MM.1S (cell line): ENCODE data around the gene EOMES.

Experiments
- DNase-seq: peaks from one replicate; pipeline ENCODE4 v3.0.0-alpha.2; 2015
- H2AFZ ChIP-seq: fragments of 300-600 bp; sonication (generic); 2 replicates; pipeline ENCODE4 v1.6.0; 2016; ENCODE audit warnings: antibody characterized with exemption, low read length
- H3F3A ChIP-seq: fragments of 300-600 bp; sonication (generic); 2 replicates; pipeline ENCODE4 v1.6.1; 2016; ENCODE audit warnings: mild to moderate bottlenecking, antibody characterized with exemption, low read length, moderate library complexity, mixed read lengths; ENCODE audit not compliant: insufficient read depth
- H3K27ac ChIP-seq: fragments of 300-600 bp; sonication (generic); 2 replicates; pipeline ENCODE4 v1.5.1; 2016; ENCODE audit warnings: mild to moderate bottlenecking, low read length
- H3K27me3 ChIP-seq: fragments of 300-600 bp; sonication (generic); replicated peaks from 2 replicates; pipeline ENCODE4 v1.6.0; 2016; ENCODE audit warnings: low read length; ENCODE audit not compliant: insufficient read depth
- H3K36me3 ChIP-seq: fragments of 300-600 bp; sonication (generic); replicated peaks from 2 replicates; pipeline ENCODE4 v1.6.1; 2016; ENCODE audit warnings: mild to moderate bottlenecking, low read length, mixed read lengths; ENCODE audit not compliant: insufficient read depth
- H3K4me1 ChIP-seq: fragments of 300-600 bp; sonication (generic); 2 replicates; pipeline ENCODE4 v1.6.1; 2016; ENCODE audit warnings: low read length, mixed read lengths
- H3K4me2 ChIP-seq: fragments of 300-600 bp; sonication (generic); 2 replicates; pipeline ENCODE4 v1.6.0; 2016; ENCODE audit warnings: low read depth, low read length
- H3K4me3 ChIP-seq: fragments of 300-600 bp; sonication (generic); 2 replicates; pipeline ENCODE4 v1.5.1; 2016; ENCODE audit warnings: low read length, mixed read lengths
- H3K79me2 ChIP-seq: fragments of 300-600 bp; sonication (generic); 2 replicates; pipeline ENCODE4 v1.6.1; 2016; ENCODE audit warnings: mixed run types, low read length, mixed read lengths
- H3K9ac ChIP-seq: fragments of 300-600 bp; sonication (generic); 2 replicates; pipeline ENCODE4 v1.6.1; 2016; ENCODE audit warnings: low read length, mixed read lengths
- H3K9me2 ChIP-seq: fragments of 300-600 bp; sonication (generic); replicated peaks from 2 replicates; pipeline ENCODE4 v1.6.1; 2016; ENCODE audit warnings: mild to moderate bottlenecking, low read length, mixed read lengths; ENCODE audit not compliant: insufficient read depth
- H3K9me3 ChIP-seq: fragments of 300-600 bp; sonication (generic); replicated peaks from 2 replicates; pipeline ENCODE4 v1.6.1; 2016; ENCODE audit warnings: mild to moderate bottlenecking, low read length, mixed read lengths; ENCODE audit not compliant: insufficient read depth
- H4K20me1 ChIP-seq: fragments of 300-600 bp; sonication (generic); 2 replicates; pipeline ENCODE4 v1.6.1; 2016; ENCODE audit warnings: mild to moderate bottlenecking, low read length, moderate library complexity, mixed read lengths; ENCODE audit not compliant: insufficient read depth
- CTCF ChIP-seq: fragments of 300-600 bp; sonication (generic); IDR thresholded peaks from 2 replicates; pipeline ENCODE4 v1.5.1; 2016; ENCODE audit warnings: antibody characterized with exemption, low read length, mixed read lengths
- EZH2 ChIP-seq: fragments of 300-600 bp; sonication (generic); optimal IDR thresholded peaks from 2 replicates; pipeline ENCODE3; 2017; ENCODE audit warnings: low read depth, mild to moderate bottlenecking, antibody characterized with exemption, low read length, mixed read lengths
- EZH2phosphoT487 ChIP-seq: fragments of 300-600 bp; sonication (generic); IDR thresholded peaks from 2 replicates; pipeline ENCODE4 v1.6.1; 2018; ENCODE audit warnings: antibody characterized with exemption, low read length

Gene EOMES

GRCh38 chr3:27713078-27713423 is 9.1 kb downstream of the EOMES start:
- H3K9me3 ChIP-seq: no peaks in the 10 kb centered on the region
- H3K9me2 ChIP-seq: no peaks in the 10 kb centered on the region
- H3K4me1 ChIP-seq: no peaks in the 10 kb centered on the region
- H3K27me3 ChIP-seq: peaks cover 12% of the 10 kb centered on the region
- peak overlapping the region; percentile 12; the same call in 1 of the 2 replicates for H3K9ac ChIP-seq
- no peaks in the 10 kb centered on the region for H3K36me3 ChIP-seq
- H3F3A ChIP-seq: no peaks in the 10 kb centered on the region
- H3K4me3 ChIP-seq: peak overlapping the region; percentile 73
- no peak for DNase-seq
- TF ChIP-seq EZH2 (no peak), EZH2phosphoT487 (no peak), CTCF (no peak)
- no peaks in the 10 kb centered on the region for H4K20me1 ChIP-seq
- peak overlapping the region; percentile 96 for H3K4me2 ChIP-seq
- no peak overlapping the region for H3K27ac ChIP-seq
- H3K79me2 ChIP-seq: no peaks in the 10 kb centered on the region
- peak overlapping the region; percentile 98 for H2AFZ ChIP-seq

- no peaks in the 10 kb centered on the region for H3K79me2 ChIP-seq
- H3K9me3 ChIP-seq: no peaks in the 10 kb centered on the region
- no peaks in the 10 kb centered on the region for H3K4me1 ChIP-seq
- H3K27me3 ChIP-seq: peaks cover 12% of the 10 kb centered on the region
- no peak overlapping the region for H3K27ac ChIP-seq
- H3K36me3 ChIP-seq: no peaks in the 10 kb centered on the region
- TF ChIP-seq CTCF: peak; percentile 68
- TF ChIP-seq EZH2: no peak
- H3K9me2 ChIP-seq: no peaks in the 10 kb centered on the region
- peak overlapping the region; percentile 96 for H3K4me2 ChIP-seq
- H3K4me3 ChIP-seq: peak overlapping the region; percentile 73
- peak overlapping the region; percentile 98 for H2AFZ ChIP-seq
- H3K9ac ChIP-seq: peak overlapping the region; percentile 12; the same call in 1 of the 2 replicates
- peak; percentile 78 for DNase-seq
- no peaks in the 10 kb centered on the region for H4K20me1 ChIP-seq
- no peaks in the 10 kb centered on the region for H3F3A ChIP-seq
Observed at GRCh38 chr3:27712136-27713077, 9.7 kb downstream of the EOMES start.

GRCh38 chr3:27708250-27708649 is 13.9 kb downstream of the EOMES start:
- Histone ChIP-seq H4K20me1 (no peaks in the 10 kb centered on the region), H3K79me2 (no peaks in the 10 kb centered on the region), H3K4me2 (no peak overlapping the region), H3K36me3 (no peaks in the 10 kb centered on the region), H3K9me3 (no peaks in the 10 kb centered on the region), H3K9me2 (no peaks in the 10 kb centered on the region), H3K4me1 (no peaks in the 10 kb centered on the region), H2AFZ (no peak overlapping the region), H3K9ac (no peak overlapping the region), H3F3A (no peaks in the 10 kb centered on the region), H3K4me3 (no peak overlapping the region), H3K27ac (no peak overlapping the region), H3K27me3 (peaks cover 6% of the 10 kb centered on the region)
- DNase-seq: no peak
- no peak for TF ChIP-seq CTCF
- no peak for TF ChIP-seq EZH2phosphoT487
- TF ChIP-seq EZH2: no peak
